Fibroblast of pulmonary artery (primary cell): ENCODE results near the gene TMEM176A.

Experiments
- DNase-seq: peaks from one replicate; pipeline ENCODE4 v3.0.0-alpha.2; 2010; ENCODE audit warnings: low read depth
- H3K4me3 ChIP-seq: replicated peaks from 2 replicates; pipeline ENCODE4 v1.5.1; 2011; ENCODE audit warnings: low read depth, mild to moderate bottlenecking, control low read depth, low read length, moderate library complexity
- CTCF ChIP-seq: IDR thresholded peaks from 2 replicates; pipeline ENCODE4 v1.5.1; 2011; ENCODE audit warnings: mild to moderate bottlenecking, control low read depth, low read length, inconsistent platforms; ENCODE audit errors: missing control alignments

TMEM176A gene

GRCh38 chr7:150797661-150798060, 2.9 kb upstream of the TMEM176A start:
- DNase-seq, result no peak
- no peak for TF ChIP-seq CTCF
- H3K4me3 ChIP-seq, result no peak overlapping the region

- TF ChIP-seq CTCF, result no peak
- no peak overlapping the region for H3K4me3 ChIP-seq
- no peak for DNase-seq
Measured at GRCh38 chr7:150799156-150799555, 1.4 kb upstream of the TMEM176A start.

GRCh38 chr7:150799741-150800580, 608 bp upstream of the TMEM176A start, which contains the start of gene TMEM176B:
TMEM176B (minus strand) TSS chr7:150800364; CDS start chr7:150796569, 3,795 bp downstream.
- H3K4me3 ChIP-seq, result no peak within 1 kb of the TSS
- TF ChIP-seq CTCF, result no peak
- no peak for DNase-seq

GRCh38 chr7:150801242-150801945, 825 bp downstream of the TMEM176A start:
- TF ChIP-seq CTCF, result no peak
- no peak overlapping the region for H3K4me3 ChIP-seq
- DNase-seq, result no peak

GRCh38 chr7:150801946-150802771, 1.6 kb downstream of the TMEM176A start:
- TF ChIP-seq CTCF, result no peak
- no peak overlapping the region for H3K4me3 ChIP-seq
- no peak for DNase-seq

GRCh38 chr7:150803161-150803860, 2.7 kb downstream of the TMEM176A start:
- TF ChIP-seq CTCF, result no peak
- no peak for DNase-seq
- H3K4me3 ChIP-seq, result no peak overlapping the region
